Stimulated activated CD8-positive, alpha-beta memory T cell treated with anti-CD3 and anti-CD28 coated beads, Interleukin-15, amount 100 ng/mL, for 48 hours (primary cell): Measurements from ENCODE around the gene PPP2R2D.

Experiments
- DNase-seq, 2 donors: peaks; one replicate each; pipeline ENCODE4 v3.0.0-alpha.2; 2020; ENCODE audit warnings: low read depth in 2 of 2

Gene PPP2R2D

DNA sequence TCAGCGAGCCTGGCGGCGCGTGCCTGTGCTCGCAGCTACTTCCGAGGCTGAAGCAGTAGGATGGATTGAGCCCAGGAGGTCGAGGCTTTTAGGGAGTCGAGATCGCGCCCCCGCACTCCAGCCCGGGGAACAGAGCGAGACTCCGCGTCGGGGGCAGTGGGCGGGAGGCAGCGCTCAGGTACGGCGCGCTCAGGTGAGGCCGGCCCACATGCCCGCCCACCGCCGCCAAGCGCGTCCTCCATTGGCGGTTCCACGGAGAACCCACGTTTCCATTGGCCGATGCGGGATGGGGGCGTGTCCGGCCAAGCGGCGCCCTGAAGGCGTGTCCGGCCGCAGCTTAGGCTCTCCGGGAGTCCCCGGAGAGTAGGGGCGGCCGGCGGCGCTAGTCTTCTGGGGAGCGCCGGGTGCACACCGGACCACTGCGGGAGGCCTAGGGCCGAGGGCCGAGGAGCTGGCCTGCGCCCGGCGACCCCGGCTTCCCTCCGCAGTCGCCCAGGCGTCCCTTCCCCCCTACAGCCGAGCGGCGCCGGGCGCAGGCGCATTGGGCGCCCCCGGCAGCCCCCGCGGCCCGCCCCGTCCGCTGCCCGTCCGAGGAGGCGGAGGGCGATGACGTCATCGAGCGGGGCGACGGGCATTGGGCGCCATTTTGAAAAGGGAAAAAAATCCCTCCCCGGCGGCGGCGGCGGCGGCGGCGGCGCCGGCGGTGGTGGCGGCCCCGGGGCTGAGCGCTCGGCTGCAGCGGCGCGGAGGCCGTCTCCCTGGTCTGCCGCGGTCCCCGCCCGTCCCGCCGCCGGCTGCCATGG lies at the start of gene PPP2R2D:
Gene PPP2R2D, plus strand, starts transcription at position 659 of the 803 bp plus-strand sequence. Its CDS starts 141 bp downstream, at position 800.
- peak; percentile 90 to 91 for DNase-seq

DNA sequence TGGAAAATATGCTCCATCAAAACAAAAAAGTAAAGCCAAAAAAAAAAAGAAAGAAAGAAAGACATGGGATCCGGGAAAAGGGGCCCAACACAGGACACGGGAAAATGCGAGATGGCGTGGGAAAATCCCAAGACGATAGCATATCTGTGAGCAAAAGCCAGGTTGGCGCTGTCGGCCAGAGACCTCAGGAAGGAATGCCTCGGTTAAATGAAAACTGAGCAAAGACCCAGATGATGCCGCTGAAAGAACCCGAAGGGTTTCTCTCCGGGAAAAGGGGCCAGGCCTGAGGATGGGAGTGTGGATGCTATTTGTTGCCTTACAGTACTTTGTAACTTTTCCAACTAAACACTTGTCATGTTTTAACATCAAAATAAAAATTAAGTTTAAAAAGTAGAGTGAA lies 49.5 kb upstream of the PPP2R2D start:
- no peak for DNase-seq

GRCh38 chr10:131852176-131852822 lies 48.5 kb upstream of the PPP2R2D start:
- no peak for DNase-seq

- no peak for DNase-seq
Measured at GRCh38 chr10:131852823-131853609, 47.8 kb upstream of the PPP2R2D start.

GRCh38 chr10:131853610-131853964 lies 47.2 kb upstream of the PPP2R2D start:
- no peak for DNase-seq

- DNase-seq, result no peak
Measured at GRCh38 chr10:131854579-131855335, 46.1 kb upstream of the PPP2R2D start.

DNA sequence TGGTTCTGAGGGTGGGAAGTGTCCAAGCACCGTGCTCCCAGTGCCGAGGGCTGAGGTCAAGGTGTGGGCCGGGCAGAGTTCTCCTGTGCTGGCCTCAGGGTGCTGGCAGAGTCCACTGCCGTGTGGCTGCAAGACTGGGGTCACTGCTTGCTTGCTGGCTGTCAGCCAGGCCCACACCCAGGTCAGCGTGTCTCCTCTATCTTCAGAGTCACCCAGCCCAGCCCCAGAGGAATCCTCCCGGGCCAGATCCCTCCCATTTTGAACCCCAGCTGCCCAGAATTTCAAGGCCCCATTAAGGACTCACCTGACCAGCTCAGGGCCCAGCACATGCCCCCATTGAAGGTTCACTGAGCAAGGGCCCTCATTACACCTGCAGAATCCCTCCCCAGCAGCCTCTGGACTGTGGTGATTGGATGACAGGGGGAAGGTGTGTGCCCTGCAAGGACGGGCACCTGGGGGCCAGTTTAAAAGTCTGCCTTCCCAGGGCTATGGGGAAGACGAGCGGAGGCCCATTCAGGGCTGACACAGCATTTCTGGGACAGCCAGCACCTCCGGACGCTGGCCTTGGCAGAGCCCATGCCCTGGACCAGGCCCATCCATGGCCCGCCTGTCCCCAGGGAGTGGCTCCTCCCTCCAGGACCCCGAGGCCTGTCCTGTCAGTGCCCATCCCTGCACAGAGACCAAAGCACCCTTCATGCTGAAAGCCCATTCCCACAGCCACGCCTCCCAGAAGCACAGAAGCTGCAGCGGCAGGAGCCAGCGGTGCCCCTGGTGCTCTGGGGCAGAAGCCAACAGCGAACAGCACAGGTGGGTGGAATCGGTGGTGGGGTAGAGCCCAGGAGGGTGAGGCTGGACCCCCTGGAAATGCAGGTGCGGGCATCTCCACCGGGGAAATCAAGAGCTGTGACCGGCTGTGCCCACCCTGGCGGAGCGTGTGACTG lies 45.1 kb upstream of the PPP2R2D start:
- no peak for DNase-seq

DNA sequence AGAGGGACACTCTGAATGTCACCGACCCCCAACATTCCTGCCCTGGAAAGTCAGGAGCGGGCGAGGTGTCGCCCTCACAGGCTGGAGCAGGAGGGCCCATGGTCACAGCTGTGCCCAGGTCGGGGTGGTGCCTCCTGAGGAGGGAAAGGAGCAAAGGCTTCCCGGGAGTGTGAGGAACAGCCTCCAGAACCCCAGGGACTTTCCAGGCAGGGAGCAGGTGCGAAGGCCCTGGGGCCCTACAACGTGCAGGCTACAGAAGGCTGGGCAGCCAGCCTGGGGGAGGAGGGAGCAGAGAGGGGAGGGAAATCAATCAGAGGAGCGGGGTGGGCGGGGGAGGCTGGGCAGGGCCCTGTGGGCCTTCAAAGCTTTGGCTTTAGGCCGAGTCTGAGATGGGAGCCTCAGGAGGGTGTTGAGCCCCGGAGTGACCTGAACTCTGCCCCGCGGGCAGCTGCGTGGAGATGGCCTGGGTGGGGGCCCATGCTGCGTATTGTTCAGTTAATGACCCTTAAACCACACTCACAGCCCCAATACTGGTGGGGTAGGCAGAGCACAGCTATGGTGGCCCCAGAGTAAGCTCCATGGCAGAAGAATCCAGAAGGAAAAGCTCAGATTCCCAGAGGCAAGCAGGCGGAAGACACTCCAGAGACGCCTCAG lies 44.2 kb upstream of the PPP2R2D start:
- DNase-seq, result no peak

DNA sequence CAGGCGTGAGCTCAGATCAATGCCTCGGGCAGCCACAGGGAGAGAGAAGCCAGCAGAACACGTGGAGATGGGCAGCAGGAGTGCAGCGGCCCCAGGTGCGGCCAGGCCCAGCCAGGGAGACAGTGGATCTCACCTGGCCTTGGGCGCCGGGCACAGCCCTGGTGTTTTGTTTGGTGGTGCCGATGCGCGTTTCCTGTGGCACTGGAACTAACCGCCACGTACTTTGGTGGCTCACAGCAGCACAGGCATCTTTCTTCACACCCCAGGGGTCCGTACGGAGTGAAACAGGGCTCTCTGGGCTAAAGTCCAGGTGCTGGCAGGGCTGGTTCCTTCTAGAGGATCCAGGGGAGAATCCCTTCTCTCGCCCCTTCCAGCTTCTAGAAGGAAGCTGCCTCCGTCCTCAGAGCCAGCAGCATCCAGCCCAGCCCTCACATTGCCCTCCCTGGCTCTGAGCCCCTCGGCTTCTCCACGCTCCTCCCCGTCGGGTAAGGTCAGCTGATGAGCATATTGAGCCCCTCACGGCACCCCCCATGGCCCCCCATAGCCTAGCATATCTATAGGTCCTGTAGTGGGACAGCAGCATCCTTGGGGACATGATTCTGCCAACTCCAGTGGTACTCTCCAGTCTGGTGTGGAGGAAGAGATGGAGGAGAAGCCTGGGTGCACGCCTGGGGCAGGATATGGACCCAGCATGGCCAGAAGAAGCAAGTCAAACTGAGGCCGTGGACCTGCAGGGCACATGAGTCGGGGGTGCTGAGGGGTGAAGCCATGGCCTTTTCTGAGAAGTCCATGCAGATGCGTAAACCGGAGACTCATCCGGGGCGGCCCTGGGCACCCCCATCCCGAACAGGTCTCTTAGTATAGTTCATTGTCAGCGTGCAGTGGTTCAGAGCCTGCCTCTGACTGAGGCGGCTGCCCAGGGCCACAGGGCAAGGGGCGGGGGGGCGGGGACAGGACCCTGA lies 43.4 kb upstream of the PPP2R2D start:
- no peak for DNase-seq

- no peak for DNase-seq
Measured at GRCh38 chr10:131858118-131858515, 42.7 kb upstream of the PPP2R2D start.

- no peak for DNase-seq
Measured at GRCh38 chr10:131858583-131859340, 42.0 kb upstream of the PPP2R2D start.

- no peak for DNase-seq
Measured at GRCh38 chr10:131859341-131860020, 41.3 kb upstream of the PPP2R2D start.

- DNase-seq, result no peak
Measured at GRCh38 chr10:131860311-131860710, 40.5 kb upstream of the PPP2R2D start.

- no peak for DNase-seq
Measured at GRCh38 chr10:131860806-131861440, 39.9 kb upstream of the PPP2R2D start.

- DNase-seq, result no peak
Measured at GRCh38 chr10:131862548-131862947, 38.3 kb upstream of the PPP2R2D start.

- DNase-seq, result no peak
Measured at GRCh38 chr10:131865223-131865917, 35.4 kb upstream of the PPP2R2D start.

GRCh38 chr10:131866673-131867072 lies 34.1 kb upstream of the PPP2R2D start:
- DNase-seq, result no peak
